ENCODE measurements around the gene PARN. TPM values are rescaled to one million over a fixed set of nuclear protein-coding genes. Genes with fewer than 3 reads are reported as not detected.
A peak's percentile ranks its signal among the peaks of the same experiment; 100 is the strongest.

PARN gene
- total RNA-seq, 1 experiment from 2014 or later, result 57.8 TPM

DNA sequence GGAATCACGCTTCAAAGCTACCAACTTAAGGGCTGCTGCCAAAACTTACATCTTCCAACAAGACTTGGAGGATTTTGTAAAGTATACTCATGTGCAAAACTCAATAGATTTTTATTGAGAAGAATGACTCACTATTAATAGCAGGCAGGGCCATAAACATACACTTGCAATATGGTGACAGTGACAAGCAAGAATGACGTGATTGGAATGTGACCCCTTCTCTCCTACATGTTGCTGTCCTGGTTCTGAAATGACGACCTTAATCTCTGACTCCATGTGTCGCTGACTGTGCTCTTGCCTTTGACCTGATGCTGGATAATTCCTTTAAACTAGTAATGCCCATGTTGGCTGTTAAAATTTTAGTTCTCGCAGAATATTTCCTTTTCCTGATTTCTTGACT, 174.5 kb downstream of the PARN start:
- Histone ChIP-seq H3K4me3 (ENCODE audit: low read depth in 2 of 2, low read length in 2 of 2) (no peak overlapping the region), H3K9me3 (ENCODE audit: control insufficient read depth, insufficient read depth, low read depth, low read length) (no peaks in the 10 kb centered on the region), H3K27me3 (ENCODE audit: control insufficient read depth, insufficient read depth, low read length) (no peaks in the 10 kb centered on the region), H3K36me3 (ENCODE audit: control insufficient read depth, insufficient read depth, low read length) (no peaks in the 10 kb centered on the region; the same call in 1 of the 2 replicates), H3K27ac (ENCODE audit: low read length) (no peak overlapping the region), H3K4me1 (ENCODE audit: control insufficient read depth, insufficient read depth, low read length) (no peaks in the 10 kb centered on the region)
- ATAC-seq, result no peak
- TF ChIP-seq POLR2AphosphoS5 (IDR thresholded peaks at IDR 0.05; ENCODE audit: low read depth, low read length), result no peak
- TF ChIP-seq SIN3A (IDR thresholded peaks at IDR 0.05; ENCODE audit: borderline replicate concordance, insufficient read depth, low read depth, low read length), result no peak
- TF ChIP-seq, protein P1, sequence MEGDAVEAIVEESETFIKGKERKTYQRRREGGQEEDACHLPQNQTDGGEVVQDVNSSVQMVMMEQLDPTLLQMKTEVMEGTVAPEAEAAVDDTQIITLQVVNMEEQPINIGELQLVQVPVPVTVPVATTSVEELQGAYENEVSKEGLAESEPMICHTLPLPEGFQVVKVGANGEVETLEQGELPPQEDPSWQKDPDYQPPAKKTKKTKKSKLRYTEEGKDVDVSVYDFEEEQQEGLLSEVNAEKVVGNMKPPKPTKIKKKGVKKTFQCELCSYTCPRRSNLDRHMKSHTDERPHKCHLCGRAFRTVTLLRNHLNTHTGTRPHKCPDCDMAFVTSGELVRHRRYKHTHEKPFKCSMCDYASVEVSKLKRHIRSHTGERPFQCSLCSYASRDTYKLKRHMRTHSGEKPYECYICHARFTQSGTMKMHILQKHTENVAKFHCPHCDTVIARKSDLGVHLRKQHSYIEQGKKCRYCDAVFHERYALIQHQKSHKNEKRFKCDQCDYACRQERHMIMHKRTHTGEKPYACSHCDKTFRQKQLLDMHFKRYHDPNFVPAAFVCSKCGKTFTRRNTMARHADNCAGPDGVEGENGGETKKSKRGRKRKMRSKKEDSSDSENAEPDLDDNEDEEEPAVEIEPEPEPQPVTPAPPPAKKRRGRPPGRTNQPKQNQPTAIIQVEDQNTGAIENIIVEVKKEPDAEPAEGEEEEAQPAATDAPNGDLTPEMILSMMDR (IDR thresholded peaks at IDR 0.05), result no peak
- TF ChIP-seq, protein P2, sequence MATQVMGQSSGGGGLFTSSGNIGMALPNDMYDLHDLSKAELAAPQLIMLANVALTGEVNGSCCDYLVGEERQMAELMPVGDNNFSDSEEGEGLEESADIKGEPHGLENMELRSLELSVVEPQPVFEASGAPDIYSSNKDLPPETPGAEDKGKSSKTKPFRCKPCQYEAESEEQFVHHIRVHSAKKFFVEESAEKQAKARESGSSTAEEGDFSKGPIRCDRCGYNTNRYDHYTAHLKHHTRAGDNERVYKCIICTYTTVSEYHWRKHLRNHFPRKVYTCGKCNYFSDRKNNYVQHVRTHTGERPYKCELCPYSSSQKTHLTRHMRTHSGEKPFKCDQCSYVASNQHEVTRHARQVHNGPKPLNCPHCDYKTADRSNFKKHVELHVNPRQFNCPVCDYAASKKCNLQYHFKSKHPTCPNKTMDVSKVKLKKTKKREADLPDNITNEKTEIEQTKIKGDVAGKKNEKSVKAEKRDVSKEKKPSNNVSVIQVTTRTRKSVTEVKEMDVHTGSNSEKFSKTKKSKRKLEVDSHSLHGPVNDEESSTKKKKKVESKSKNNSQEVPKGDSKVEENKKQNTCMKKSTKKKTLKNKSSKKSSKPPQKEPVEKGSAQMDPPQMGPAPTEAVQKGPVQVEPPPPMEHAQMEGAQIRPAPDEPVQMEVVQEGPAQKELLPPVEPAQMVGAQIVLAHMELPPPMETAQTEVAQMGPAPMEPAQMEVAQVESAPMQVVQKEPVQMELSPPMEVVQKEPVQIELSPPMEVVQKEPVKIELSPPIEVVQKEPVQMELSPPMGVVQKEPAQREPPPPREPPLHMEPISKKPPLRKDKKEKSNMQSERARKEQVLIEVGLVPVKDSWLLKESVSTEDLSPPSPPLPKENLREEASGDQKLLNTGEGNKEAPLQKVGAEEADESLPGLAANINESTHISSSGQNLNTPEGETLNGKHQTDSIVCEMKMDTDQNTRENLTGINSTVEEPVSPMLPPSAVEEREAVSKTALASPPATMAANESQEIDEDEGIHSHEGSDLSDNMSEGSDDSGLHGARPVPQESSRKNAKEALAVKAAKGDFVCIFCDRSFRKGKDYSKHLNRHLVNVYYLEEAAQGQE (IDR thresholded peaks at IDR 0.05; ENCODE audit: insufficient read depth in 1 of 2, low read depth in 2 of 2, low read length in 1 of 2), result peak in 1 of 2 experiments; percentile 61; a peak in 1 of 4 replicates
- no peak for TF ChIP-seq TCF7L2 (IDR thresholded peaks at IDR 0.05; ENCODE audit: low read depth, low read length)
- in situ Hi-C loops (cut with HindIII; ENCODE audit: low pct_unique_long_range_greater_than_20kb, low sequenced_read_pairs) (no loop called here), intact Hi-C loops (cut with micrococcal nuclease; ENCODE audit: unreplicated experiment) (no loop called here)
- ChIA-PET CTCF (no interaction called here), POLR2A (no interaction called here)
- no TSS peak for BruUV-seq (replicated peaks)
- DNase-seq (ENCODE audit: low read depth, low spot score), result no peak

DNA sequence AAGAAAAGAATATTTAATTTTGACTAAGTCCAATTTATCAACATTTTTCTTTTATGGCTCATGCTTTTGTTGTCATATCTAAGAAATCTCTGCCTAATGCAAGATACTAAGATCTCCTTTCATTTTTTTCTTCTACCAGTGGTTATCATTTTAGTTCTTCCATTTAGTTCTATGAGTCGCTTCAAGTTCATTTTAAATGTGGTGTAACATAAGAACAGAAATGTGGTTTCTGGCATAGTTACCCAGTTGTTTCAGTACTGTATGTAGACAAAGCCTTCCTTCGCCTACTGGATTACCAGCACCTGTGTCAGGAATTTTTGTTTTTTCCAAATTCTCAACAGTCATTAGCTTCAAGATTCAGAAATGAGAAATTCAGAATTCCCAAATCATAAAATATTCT, 175.7 kb downstream of the PARN start:
- CTCF ChIA-PET, result no interaction called here
- intact Hi-C loops (cut with micrococcal nuclease; ENCODE audit: unreplicated experiment), result loop anchor here (5.0 kb wide), 1 partner anchor 63 kb away; no protein-coding TSS in a partner anchor

More for the DNA sequence above, 175.7 kb downstream of the PARN start:
- in situ Hi-C loops (cut with HindIII; ENCODE audit: low pct_unique_long_range_greater_than_20kb, low sequenced_read_pairs), result no loop called here
- Histone ChIP-seq H3K36me3 (ENCODE audit: control insufficient read depth, insufficient read depth, low read length) (no peaks in the 10 kb centered on the region), H3K27me3 (ENCODE audit: control insufficient read depth, insufficient read depth, low read length) (no peaks in the 10 kb centered on the region), H3K27ac (ENCODE audit: low read length) (no peak overlapping the region), H3K4me1 (ENCODE audit: control insufficient read depth, insufficient read depth, low read length) (no peaks in the 10 kb centered on the region), H3K9me3 (ENCODE audit: control insufficient read depth, insufficient read depth, low read depth, low read length) (no peaks in the 10 kb centered on the region), H3K4me3 (ENCODE audit: low read depth in 2 of 2, low read length in 2 of 2) (no peak overlapping the region)
- POLR2A ChIA-PET, result no interaction called here
- ATAC-seq (no peak), DNase-seq (ENCODE audit: low read depth, low spot score) (no peak)
- no peak for TF ChIP-seq SIN3A (IDR thresholded peaks at IDR 0.05; ENCODE audit: borderline replicate concordance, insufficient read depth, low read depth, low read length)
- TF ChIP-seq, protein P1 (IDR thresholded peaks at IDR 0.05), result no peak
- no peak for TF ChIP-seq POLR2AphosphoS5 (IDR thresholded peaks at IDR 0.05; ENCODE audit: low read depth, low read length)
- no peak for TF ChIP-seq TCF7L2 (IDR thresholded peaks at IDR 0.05; ENCODE audit: low read depth, low read length)
- no TSS peak for BruUV-seq (replicated peaks)
